GM10266 (cell line): ENCODE data around the gene NRCAM.

Source experiments
- DNase-seq: peaks from one replicate; pipeline ENCODE4 v3.0.0; 2012; ENCODE audit errors: extremely low spot score
- TF ChIP-seq, protein P1 (sequence below): IDR thresholded peaks from 2 replicates; pipeline ENCODE4 v1.5.1; 2012; ENCODE audit warnings: mild to moderate bottlenecking, low read depth; ENCODE audit not compliant: control insufficient read depth, insufficient read depth; ENCODE audit errors: missing control alignments

The NRCAM gene

DNA sequence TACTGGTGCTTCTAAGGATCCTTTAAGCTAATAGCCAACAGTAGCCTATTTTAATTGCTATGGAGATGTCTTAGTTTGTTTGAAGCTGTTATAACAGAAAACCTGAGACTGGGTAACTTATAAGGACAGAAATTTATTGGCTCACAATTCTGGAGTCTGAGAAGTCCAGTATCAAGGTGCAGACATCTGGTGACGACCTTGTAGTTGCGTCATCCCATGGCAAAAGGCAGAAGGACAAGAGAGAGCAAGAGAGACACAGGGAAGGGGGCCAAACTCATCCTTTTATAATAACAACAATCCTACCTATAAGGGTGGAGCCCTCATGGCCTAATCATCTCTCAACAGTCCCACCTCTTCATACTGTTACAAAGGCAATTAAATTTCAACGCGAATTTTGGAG lies 39.1 kb downstream of the NRCAM start:
- DNase-seq = no peak
- TF ChIP-seq, protein P1, sequence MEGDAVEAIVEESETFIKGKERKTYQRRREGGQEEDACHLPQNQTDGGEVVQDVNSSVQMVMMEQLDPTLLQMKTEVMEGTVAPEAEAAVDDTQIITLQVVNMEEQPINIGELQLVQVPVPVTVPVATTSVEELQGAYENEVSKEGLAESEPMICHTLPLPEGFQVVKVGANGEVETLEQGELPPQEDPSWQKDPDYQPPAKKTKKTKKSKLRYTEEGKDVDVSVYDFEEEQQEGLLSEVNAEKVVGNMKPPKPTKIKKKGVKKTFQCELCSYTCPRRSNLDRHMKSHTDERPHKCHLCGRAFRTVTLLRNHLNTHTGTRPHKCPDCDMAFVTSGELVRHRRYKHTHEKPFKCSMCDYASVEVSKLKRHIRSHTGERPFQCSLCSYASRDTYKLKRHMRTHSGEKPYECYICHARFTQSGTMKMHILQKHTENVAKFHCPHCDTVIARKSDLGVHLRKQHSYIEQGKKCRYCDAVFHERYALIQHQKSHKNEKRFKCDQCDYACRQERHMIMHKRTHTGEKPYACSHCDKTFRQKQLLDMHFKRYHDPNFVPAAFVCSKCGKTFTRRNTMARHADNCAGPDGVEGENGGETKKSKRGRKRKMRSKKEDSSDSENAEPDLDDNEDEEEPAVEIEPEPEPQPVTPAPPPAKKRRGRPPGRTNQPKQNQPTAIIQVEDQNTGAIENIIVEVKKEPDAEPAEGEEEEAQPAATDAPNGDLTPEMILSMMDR = no peak

DNA sequence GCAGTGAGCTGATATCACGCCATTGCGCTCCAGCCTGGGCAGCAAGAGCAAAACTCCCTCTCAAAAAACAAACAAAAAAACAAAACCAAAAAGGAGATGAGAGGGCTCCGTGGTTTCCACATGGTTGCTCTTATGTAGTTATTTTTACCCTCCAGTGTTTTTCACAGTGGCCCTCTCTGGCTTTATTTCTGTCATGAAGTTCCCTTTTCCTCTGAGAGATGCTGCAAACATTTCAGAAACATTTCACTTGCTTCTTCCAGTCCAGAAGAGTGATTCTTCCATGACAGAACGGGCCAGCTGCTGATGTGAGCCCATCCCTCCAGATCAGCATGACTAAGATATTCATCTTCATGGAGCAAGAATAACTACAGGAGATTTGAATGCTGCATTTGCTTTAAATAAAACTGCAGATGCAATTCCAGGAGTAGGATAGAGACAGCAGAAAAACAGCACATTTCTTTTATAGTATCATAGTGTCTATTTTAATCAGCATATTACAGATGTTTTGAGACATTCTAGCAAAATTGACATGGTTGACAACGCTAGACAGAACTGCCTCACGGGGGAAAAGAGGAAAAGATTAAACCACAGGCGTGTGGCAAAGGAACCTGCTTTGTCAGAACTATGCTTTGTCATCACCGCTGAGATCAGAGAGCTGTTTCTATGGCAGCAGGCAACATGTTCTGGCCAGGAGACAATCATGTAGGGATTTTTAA lies 40.3 kb downstream of the NRCAM start:
- TF ChIP-seq, protein P1 = no peak
- DNase-seq = peak; percentile 44

DNA sequence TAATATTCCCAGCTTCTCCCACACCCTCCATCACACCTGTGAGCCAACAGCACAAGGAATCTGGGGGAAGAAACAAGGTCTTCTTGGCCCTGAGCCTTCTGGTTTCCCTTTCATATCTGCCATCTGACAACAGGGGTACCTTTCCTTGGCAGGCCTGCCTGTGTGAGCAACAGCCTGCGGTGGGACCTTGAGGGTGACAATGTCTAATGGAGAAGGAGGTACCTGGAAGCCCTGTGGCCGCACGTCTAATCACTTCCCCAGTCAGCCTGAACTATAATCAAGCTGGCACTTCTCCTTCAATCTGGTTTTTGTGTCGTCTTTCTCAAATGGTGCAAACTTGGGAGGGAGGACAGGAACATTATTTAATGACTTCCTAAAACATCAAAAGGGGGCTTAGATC lies 41.2 kb downstream of the NRCAM start:
- DNase-seq = no peak
- TF ChIP-seq, protein P1 = no peak

DNA sequence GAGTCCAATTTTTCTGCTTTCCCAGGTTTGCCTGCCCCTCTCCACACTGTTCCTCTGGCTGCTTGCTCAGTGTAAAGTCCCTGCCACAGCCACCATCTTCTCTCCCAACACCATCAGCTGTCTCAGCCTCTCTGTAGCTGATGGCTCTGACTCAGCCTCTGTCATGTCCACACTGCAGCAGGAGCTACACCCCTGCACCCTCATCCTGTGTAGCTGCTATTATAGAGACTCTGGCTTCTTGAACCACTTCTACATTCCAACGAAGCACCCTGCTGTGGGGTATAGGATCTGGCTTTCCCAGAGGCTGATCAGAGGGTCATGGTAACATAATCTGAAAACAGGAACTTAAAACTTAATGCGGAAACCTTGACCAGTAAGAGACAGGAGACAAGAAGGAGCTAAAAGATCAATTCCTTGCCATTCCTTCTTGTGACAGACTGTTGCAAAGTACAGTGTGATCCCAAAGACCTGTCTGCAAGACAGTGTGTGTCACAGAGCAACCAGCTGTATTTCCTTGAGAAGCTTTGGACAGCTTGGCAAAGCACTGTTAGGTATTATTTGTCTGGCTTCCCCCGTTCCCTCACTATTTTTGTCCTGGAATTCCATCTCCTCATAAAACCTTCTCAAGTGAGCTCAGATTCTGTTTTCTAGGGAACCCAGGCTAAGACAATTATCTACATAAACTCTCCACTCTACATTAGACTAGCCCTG lies 42.3 kb downstream of the NRCAM start:
- DNase-seq = no peak
- TF ChIP-seq, protein P1 = no peak

DNA sequence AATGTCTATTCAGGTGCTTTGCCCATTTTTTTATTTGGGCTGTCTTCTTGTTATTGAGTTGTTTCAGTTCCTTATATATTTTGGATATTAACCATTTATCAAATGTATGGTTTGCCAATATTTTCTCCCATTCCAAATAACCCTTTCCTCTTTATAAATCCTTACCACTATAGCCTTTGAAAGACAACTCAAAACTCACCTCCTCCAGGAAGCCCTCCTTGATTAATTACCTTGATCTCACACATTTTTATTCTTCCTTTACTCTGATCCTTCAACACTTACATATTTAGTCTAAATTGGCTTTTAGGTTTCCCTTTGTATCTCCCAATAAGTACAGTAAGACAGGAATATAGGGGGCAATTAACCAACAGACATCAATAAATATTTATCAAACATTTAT lies 42.9 kb downstream of the NRCAM start:
- TF ChIP-seq, protein P1 = no peak
- DNase-seq = no peak

DNA sequence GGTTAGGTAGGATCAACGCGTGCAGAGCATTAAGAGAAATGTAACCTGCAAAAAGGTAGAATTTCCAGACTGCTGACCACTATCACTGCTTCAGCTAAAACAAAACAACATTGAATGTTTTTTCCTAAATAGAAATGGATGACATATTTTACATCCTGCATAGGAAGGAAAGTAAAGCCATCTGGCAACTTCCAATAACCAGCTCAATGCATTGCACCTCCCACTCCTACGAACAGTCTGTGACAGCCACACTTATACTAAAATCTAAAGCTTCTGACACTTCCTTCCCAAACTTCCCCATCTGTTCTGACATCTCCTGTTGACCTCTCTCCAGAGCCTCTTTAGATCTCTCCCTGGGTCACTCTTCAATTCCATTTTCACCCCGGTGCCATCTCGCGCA lies 47.1 kb downstream of the NRCAM start:
- DNase-seq = no peak
- TF ChIP-seq, protein P1 = no peak
